Calu3 (cell line): ENCODE results near the gene RASSF9. TPM values are rescaled to one million over a fixed set of nuclear protein-coding genes. Genes with fewer than 3 reads are reported as not detected.

ENCODE experiments used
- BruUV-seq: library from RNA; stranded (reverse); fragments of 400-500 nt; replicated peaks from 2 replicates; lab custom pipeline; 2021; lab: Mats Ljungman, UMichigan
- CTCF ChIA-PET: fragments of 300-600 bp; sonication (Branson Sonifier 250); formaldehyde crosslinking; loops from one replicate; lab custom pipeline; 2022; ENCODE audit warnings: antibody characterized with exemption; lab: Charles Lee
- DNase-seq: peaks from one replicate; pipeline ENCODE4 v3.0.0; 2022
- H3K27ac Mint-ChIP-seq: one replicate; pipeline ENCODE4 v1.8.0; 2022; ENCODE audit warnings: mixed read lengths; ENCODE audit not compliant: unreplicated experiment
- H3K27me3 Mint-ChIP-seq: one replicate; pipeline ENCODE4 v1.8.0; 2022; ENCODE audit warnings: mixed read lengths; ENCODE audit not compliant: unreplicated experiment
- H3K36me3 Mint-ChIP-seq: one replicate; pipeline ENCODE4 v1.8.0; 2022; ENCODE audit warnings: mild to moderate bottlenecking, moderate library complexity, mixed read lengths; ENCODE audit not compliant: insufficient read depth, unreplicated experiment
- H3K4me1 Mint-ChIP-seq: one replicate; pipeline ENCODE4 v1.8.0; 2022; ENCODE audit warnings: mild to moderate bottlenecking, low read depth, mixed read lengths; ENCODE audit not compliant: unreplicated experiment
- H3K4me3 Mint-ChIP-seq: one replicate; pipeline ENCODE4 v1.8.0; 2022; ENCODE audit warnings: mild to moderate bottlenecking, low read depth, moderate library complexity, mixed read lengths; ENCODE audit not compliant: unreplicated experiment
- H3K9me3 Mint-ChIP-seq: one replicate; pipeline ENCODE4 v1.8.0; 2022; ENCODE audit warnings: low read depth, mixed read lengths; ENCODE audit not compliant: unreplicated experiment
- intact Hi-C: fragments of 100-400 bp; cut with micrococcal nuclease; formaldehyde crosslinking; loops from one replicate; pipeline ENCODE4 v1.10.0; 2022; ENCODE audit not compliant: unreplicated experiment
- total RNA-seq: library from RNA; stranded (reverse); gene quantifications from 2 replicates; pipeline ENCODE4 v1.2.3, GENCODE V29; 2022
- TF ChIP-seq, protein P1 (sequence below): fragments of 200-600 bp; IDR thresholded peaks from one replicate; pipeline ENCODE4 v1.8.0; 2022; ENCODE audit warnings: antibody characterized with exemption; ENCODE audit not compliant: unreplicated experiment

RASSF9 gene
- total RNA-seq, 1 experiment from 2014 or later, result 3.3 TPM

- intact Hi-C loops, result loop anchor here (1.0 to 5.0 kb wide), 3 partner anchors 185 to 445 kb away; no protein-coding TSS in a partner anchor
- no TSS peak for BruUV-seq
- Mint-ChIP-seq H3K36me3 (no peaks in the 10 kb centered on the region), H3K4me1 (peaks cover 13% of the 10 kb centered on the region), H3K27ac (no peak overlapping the region), H3K27me3 (no peaks in the 10 kb centered on the region), H3K4me3 (no peak overlapping the region), H3K9me3 (no peaks in the 10 kb centered on the region)
- TF ChIP-seq, protein P1, sequence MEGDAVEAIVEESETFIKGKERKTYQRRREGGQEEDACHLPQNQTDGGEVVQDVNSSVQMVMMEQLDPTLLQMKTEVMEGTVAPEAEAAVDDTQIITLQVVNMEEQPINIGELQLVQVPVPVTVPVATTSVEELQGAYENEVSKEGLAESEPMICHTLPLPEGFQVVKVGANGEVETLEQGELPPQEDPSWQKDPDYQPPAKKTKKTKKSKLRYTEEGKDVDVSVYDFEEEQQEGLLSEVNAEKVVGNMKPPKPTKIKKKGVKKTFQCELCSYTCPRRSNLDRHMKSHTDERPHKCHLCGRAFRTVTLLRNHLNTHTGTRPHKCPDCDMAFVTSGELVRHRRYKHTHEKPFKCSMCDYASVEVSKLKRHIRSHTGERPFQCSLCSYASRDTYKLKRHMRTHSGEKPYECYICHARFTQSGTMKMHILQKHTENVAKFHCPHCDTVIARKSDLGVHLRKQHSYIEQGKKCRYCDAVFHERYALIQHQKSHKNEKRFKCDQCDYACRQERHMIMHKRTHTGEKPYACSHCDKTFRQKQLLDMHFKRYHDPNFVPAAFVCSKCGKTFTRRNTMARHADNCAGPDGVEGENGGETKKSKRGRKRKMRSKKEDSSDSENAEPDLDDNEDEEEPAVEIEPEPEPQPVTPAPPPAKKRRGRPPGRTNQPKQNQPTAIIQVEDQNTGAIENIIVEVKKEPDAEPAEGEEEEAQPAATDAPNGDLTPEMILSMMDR, result peak; percentile 52
- CTCF ChIA-PET, result interaction anchor here (1.4 to 1.8 kb wide), 2 partner anchors 297 to 383 kb away, joined by 4 to 9 read pairs; no protein-coding TSS in a partner anchor
- DNase-seq, result peak; percentile 16
Observed at GRCh38 chr12:85872497-85873091, 36.4 kb upstream of the RASSF9 start.

- TF ChIP-seq, protein P1, result peak; percentile 87
- H3K4me3 Mint-ChIP-seq, result no peak overlapping the region
- BruUV-seq, result no TSS peak
- peaks cover 2% of the 10 kb centered on the region for H3K9me3 Mint-ChIP-seq
- H3K27me3 Mint-ChIP-seq, result no peaks in the 10 kb centered on the region
- H3K36me3 Mint-ChIP-seq, result no peaks in the 10 kb centered on the region
- H3K4me1 Mint-ChIP-seq, result peaks cover 42% of the 10 kb centered on the region
- peak; percentile 63 for DNase-seq
- intact Hi-C loops, result loop anchor here (1.0 to 5.0 kb wide), 5 partner anchors 46 to 399 kb away; no protein-coding TSS in a partner anchor
- CTCF ChIA-PET, result interaction anchor here (0.6 to 2.8 kb wide), 22 partner anchors 9 to 442 kb away, joined by 3 to 55 read pairs (median 4); partner anchors contain the start of gene RASSF9
- no peak overlapping the region for H3K27ac Mint-ChIP-seq
Observed at GRCh38 chr12:85866986-85867776, 31.0 kb upstream of the RASSF9 start.

DNA sequence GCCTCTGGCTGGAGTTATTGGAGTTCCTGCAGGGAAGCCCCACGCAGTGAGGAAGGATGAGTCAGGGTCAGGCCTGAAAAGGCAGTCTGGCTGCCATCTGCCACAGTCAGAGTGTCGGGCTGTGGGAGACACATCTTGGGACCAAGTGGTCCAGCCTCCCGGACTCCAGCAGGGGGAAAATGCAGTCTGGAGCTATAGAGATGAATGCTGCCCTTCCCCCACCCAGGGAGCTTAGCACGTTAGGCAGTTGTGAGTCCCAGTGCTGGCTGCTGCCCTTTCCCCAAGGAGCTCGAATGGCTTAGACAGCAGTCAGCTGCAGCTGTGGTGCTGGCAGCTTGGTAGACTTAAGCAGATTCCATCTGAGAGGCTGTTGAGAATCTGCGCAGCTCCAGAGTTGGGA is 29.7 kb upstream of the RASSF9 start:
- Mint-ChIP-seq H3K9me3 (peaks cover 2% of the 10 kb centered on the region), H3K4me3 (no peak overlapping the region), H3K27ac (no peak overlapping the region), H3K27me3 (no peaks in the 10 kb centered on the region), H3K4me1 (peaks cover 41% of the 10 kb centered on the region), H3K36me3 (no peaks in the 10 kb centered on the region)
- CTCF ChIA-PET, result no interaction called here
- no TSS peak for BruUV-seq
- DNase-seq, result no peak
- TF ChIP-seq, protein P1, result no peak
- intact Hi-C loops, result loop anchor here (2.0 to 5.0 kb wide), 2 partner anchors 45 to 139 kb away; no protein-coding TSS in a partner anchor

DNA sequence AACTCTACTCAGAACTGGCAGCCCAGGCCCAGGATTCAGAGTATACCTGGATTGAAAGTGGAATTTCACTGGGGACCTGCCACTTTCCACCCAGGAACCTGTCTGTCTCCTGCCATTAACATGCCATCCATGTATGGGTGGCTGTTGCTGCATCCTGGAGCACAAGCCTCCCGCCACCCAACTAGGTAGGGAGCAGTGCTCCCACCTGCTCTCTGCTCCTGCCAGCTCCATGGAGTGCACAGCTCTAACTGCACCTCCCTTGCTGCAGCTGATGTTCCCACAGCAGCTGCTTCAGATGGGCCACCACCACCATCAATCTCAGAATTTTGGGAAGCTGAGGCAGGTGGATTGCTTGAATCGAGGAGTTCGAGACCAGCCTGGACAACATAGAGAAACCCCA is 20.8 kb upstream of the RASSF9 start:
- TF ChIP-seq, protein P1, result no peak
- DNase-seq, result no peak
- BruUV-seq, result no TSS peak
- Mint-ChIP-seq H3K4me1 (no peaks in the 10 kb centered on the region), H3K9me3 (peaks cover 4% of the 10 kb centered on the region), H3K27ac (no peak overlapping the region), H3K36me3 (no peaks in the 10 kb centered on the region), H3K27me3 (no peaks in the 10 kb centered on the region), H3K4me3 (no peak overlapping the region)
- intact Hi-C loops, result no loop called here
- CTCF ChIA-PET, result interaction anchor here (1.1 kb wide), 1 partner anchor 10 kb away, joined by 5 read pairs; no protein-coding TSS in a partner anchor
